Measurements from ENCODE around the gene CHMP4B.

The CHMP4B gene

DNA sequence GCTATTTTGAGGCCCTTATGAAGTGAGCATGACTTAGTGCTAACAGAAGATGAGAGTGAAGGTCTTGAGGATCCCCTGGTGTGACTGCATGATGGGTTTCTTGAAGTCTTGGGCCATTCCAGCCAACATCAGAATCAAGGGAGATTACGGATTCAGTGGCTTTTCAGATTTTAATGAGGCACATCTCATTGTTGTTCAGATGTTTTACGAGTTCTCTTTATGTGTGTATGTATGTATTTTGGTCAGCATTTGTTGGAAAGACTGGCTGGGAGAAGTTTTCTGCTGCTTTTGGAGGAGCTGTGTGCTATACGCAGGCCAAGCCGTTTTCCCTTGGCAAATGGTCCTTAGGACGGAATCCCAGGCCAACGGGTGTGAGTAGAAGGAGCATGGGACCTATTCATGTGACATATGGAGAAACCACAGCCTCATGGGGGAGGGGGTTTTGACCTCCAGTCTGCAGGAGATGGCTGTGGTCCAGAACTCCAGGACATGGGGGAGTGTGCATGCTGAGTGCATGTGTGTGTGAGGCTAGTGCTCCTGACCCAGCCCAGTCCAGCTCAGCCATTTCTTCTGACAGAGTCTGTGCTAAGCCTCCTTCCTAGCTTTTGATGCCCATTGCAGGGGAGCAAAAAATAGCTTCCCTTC lies 35.3 kb downstream of the CHMP4B start:
- Histone ChIP-seq H3K27me3 (ENCODE audit: insufficient read depth, low read depth) (no peaks in the 10 kb centered on the region), H3K36me3 (ENCODE audit: insufficient read depth) (peaks cover 8% of the 10 kb centered on the region; the same call in 1 of the 2 replicates), H3K4me2 (peak overlapping the region; percentile 7; the same call in 1 of the 2 replicates), H3K4me1 (ENCODE audit: low read depth, poor library complexity, severe bottlenecking) (peaks cover 90% of the 10 kb centered on the region), H3K79me2 (ENCODE audit: insufficient read depth, low read depth) (peaks cover 89% of the 10 kb centered on the region), H3K4me3 (IDR thresholded peaks at IDR 0.05; ENCODE audit: insufficient read depth, low read depth, low read length) (no peak overlapping the region), H2AFZ (ENCODE audit: low read depth) (no peak overlapping the region), H3K9ac (no peak overlapping the region), H3K27ac (no peak overlapping the region), H4K20me1 (ENCODE audit: insufficient read depth) (peaks cover 18% of the 10 kb centered on the region; the same call in 1 of the 2 replicates)
- TF ChIP-seq, protein P1, sequence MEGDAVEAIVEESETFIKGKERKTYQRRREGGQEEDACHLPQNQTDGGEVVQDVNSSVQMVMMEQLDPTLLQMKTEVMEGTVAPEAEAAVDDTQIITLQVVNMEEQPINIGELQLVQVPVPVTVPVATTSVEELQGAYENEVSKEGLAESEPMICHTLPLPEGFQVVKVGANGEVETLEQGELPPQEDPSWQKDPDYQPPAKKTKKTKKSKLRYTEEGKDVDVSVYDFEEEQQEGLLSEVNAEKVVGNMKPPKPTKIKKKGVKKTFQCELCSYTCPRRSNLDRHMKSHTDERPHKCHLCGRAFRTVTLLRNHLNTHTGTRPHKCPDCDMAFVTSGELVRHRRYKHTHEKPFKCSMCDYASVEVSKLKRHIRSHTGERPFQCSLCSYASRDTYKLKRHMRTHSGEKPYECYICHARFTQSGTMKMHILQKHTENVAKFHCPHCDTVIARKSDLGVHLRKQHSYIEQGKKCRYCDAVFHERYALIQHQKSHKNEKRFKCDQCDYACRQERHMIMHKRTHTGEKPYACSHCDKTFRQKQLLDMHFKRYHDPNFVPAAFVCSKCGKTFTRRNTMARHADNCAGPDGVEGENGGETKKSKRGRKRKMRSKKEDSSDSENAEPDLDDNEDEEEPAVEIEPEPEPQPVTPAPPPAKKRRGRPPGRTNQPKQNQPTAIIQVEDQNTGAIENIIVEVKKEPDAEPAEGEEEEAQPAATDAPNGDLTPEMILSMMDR (conservative IDR thresholded peaks at IDR 0.05; ENCODE audit: low read depth, low read length): no peak

DNA sequence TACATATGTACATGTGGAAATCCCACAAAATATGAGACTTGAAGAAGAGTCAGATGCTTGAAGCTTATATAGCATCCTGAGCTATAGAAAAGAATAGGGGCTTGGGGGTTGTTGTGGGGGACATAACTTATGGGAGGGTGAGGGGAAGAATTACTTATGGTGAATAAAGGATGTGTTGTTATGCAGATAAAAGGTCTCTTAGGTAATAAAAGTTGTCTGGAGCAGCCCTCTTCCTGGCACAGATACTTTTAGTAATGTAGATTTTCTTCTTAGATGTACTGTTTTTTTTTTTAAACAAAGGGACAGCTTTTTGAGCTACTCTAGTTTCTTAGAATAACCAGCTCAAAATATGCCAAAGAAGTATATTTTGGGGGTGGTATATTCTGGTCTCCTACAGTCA lies 35.9 kb downstream of the CHMP4B start:
- Histone ChIP-seq H3K27ac (no peak overlapping the region), H3K4me1 (ENCODE audit: low read depth, poor library complexity, severe bottlenecking) (peaks cover 90% of the 10 kb centered on the region), H3K79me2 (ENCODE audit: insufficient read depth, low read depth) (peaks cover 83% of the 10 kb centered on the region), H3K27me3 (ENCODE audit: insufficient read depth, low read depth) (no peaks in the 10 kb centered on the region), H3K36me3 (ENCODE audit: insufficient read depth) (peaks cover 8% of the 10 kb centered on the region; the same call in 1 of the 2 replicates), H4K20me1 (ENCODE audit: insufficient read depth) (peaks cover 18% of the 10 kb centered on the region; the same call in 1 of the 2 replicates), H3K4me2 (peak overlapping the region; percentile 7; the same call in 1 of the 2 replicates), H3K9ac (no peak overlapping the region), H3K4me3 (IDR thresholded peaks at IDR 0.05; ENCODE audit: insufficient read depth, low read depth, low read length) (no peak overlapping the region), H2AFZ (ENCODE audit: low read depth) (no peak overlapping the region)
- TF ChIP-seq, protein P1 (conservative IDR thresholded peaks at IDR 0.05; ENCODE audit: low read depth, low read length): no peak

DNA sequence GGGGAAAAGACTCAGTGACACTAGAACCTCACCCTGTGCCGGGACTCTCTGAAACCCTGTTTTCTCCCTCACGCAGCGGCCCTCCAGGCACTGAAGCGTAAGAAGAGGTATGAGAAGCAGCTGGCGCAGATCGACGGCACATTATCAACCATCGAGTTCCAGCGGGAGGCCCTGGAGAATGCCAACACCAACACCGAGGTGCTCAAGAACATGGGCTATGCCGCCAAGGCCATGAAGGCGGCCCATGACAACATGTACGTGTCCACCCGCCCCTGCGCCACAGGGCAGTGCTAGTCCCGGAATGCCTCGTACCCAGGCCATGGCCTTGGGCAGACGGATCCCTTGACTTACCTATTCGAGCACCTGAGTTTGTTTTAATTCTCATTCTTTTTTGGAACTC lies 37.2 kb downstream of the CHMP4B start:
- Histone ChIP-seq H3K27me3 (ENCODE audit: insufficient read depth, low read depth) (no peaks in the 10 kb centered on the region), H3K27ac (no peak overlapping the region), H2AFZ (ENCODE audit: low read depth) (no peak overlapping the region), H4K20me1 (ENCODE audit: insufficient read depth) (peaks cover 7% of the 10 kb centered on the region; the same call in 1 of the 2 replicates), H3K4me2 (no peak overlapping the region), H3K4me3 (IDR thresholded peaks at IDR 0.05; ENCODE audit: insufficient read depth, low read depth, low read length) (no peak overlapping the region), H3K79me2 (ENCODE audit: insufficient read depth, low read depth) (peaks cover 70% of the 10 kb centered on the region), H3K9ac (no peak overlapping the region), H3K4me1 (ENCODE audit: low read depth, poor library complexity, severe bottlenecking) (peaks cover 90% of the 10 kb centered on the region), H3K36me3 (ENCODE audit: insufficient read depth) (peaks cover 11% of the 10 kb centered on the region; the same call in 1 of the 2 replicates)
- TF ChIP-seq, protein P1 (conservative IDR thresholded peaks at IDR 0.05; ENCODE audit: low read depth, low read length): no peak

DNA sequence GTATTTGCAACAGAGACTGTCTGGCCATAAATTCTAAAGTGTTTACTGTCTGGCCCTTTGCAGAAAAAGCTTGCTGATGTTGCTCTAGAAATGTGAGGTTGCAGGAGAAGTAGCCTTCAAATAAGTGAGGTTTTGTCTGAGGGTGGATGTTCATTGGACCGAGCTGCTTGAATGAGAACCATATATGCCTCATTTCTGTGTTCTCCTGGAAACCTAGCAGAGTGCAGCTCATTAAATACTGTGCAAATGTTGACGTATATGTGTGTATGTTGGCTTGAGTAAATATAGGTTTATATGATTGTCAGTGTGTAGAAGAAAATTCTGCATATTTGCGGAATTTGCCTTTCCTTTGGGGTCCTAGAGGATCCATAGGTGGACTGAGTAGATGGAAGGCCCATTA lies 39.0 kb downstream of the CHMP4B start:
- H3K36me3 ChIP-seq (ENCODE audit: insufficient read depth): peaks cover 17% of the 10 kb centered on the region; the same call in 1 of the 2 replicates

More for the DNA sequence above, 39.0 kb downstream of the CHMP4B start:
- Histone ChIP-seq H2AFZ (ENCODE audit: low read depth) (no peak overlapping the region), H3K27ac (no peak overlapping the region), H3K4me2 (no peak overlapping the region), H4K20me1 (ENCODE audit: insufficient read depth) (peaks cover 7% of the 10 kb centered on the region; the same call in 1 of the 2 replicates), H3K27me3 (ENCODE audit: insufficient read depth, low read depth) (no peaks in the 10 kb centered on the region), H3K79me2 (ENCODE audit: insufficient read depth, low read depth) (peaks cover 52% of the 10 kb centered on the region), H3K4me3 (IDR thresholded peaks at IDR 0.05; ENCODE audit: insufficient read depth, low read depth, low read length) (no peak overlapping the region), H3K9ac (no peak overlapping the region), H3K4me1 (ENCODE audit: low read depth, poor library complexity, severe bottlenecking) (peaks cover 77% of the 10 kb centered on the region)
- TF ChIP-seq, protein P1 (conservative IDR thresholded peaks at IDR 0.05; ENCODE audit: low read depth, low read length): no peak

Data from KMS-11 (cell line).